Measurements from ENCODE around the gene COPS9. TPM values are rescaled to one million over a fixed set of nuclear protein-coding genes. Genes with fewer than 3 reads are reported as not detected.

The COPS9 gene
- polyA plus RNA-seq, 1 donor: 73.8 TPM

DNA sequence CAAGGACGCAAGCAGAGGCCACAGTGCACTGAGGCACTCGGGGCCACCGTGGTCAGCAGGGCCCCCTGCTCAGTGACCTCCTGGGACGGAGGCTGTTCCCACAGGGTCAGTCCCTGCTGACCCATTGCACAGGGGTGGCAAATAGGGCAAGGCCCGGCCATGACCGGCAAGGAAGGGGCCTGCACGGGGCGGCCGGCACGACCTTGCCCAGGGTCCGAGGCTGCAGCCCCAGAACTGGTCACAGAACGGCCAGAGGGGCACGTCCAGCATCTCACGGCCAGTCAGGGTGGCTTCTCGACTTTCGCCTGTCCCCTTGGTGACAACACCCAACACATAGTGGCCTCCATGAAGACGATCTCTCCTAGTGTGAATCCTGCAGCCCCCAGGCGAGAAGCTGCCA is 31.9 kb upstream of the COPS9 start:
- no peak for DNase-seq

DNA sequence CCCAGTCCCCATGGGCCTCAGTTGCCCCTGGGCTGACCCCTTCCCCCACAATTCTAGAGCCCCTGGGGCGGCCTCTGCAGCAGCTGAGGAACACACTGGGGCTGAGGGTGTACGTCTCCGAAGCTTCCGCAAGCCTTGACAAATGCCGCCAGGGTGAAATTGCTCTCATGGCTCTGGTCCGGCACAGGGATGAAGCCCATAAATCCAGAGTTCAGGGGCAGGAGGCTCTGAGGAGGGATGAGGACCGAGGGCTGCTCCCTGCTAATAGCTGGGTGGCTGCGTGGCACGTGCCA is 31.4 kb upstream of the COPS9 start:
- DNase-seq: no peak

DNA sequence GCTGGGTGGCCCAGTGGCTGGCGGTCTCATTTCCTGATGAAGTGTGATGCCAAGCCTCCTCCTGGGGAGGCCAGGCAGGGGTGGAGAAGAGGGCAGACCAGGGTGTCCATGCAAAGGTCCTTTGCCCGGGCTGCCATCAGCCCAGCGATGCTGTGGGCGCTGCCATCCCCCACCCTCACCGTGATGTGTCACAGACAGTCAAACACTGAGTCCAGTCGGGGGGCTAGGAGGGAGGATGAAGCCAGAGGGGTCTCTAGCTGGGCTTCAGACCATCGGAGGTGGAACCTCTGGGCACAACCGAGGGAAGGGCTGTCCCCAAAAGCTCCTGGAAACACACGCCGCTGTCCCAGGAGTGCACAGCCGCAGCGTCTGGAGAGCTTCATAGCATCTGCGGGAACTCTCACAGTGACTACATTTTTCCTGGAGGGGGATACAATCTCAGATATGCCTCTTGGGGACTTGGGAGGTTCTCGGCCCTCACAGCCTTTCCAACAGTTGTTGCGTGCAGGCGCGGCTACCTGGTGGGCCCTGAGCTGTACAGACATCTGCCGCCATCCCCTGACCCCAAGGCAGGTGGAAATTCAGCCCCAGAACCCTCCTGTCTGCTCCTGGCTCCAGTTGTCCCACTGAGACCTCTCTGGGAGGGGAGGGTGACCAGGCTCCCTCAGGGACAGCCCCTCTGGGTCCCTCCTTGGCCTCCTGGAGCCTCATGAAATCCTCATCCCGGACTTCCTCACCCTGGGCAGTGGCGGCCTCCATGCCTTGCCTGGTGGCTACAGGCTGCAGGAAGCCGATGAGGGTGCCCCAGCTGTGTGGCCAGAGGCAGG is 30.9 kb upstream of the COPS9 start:
- DNase-seq: no peak

DNA sequence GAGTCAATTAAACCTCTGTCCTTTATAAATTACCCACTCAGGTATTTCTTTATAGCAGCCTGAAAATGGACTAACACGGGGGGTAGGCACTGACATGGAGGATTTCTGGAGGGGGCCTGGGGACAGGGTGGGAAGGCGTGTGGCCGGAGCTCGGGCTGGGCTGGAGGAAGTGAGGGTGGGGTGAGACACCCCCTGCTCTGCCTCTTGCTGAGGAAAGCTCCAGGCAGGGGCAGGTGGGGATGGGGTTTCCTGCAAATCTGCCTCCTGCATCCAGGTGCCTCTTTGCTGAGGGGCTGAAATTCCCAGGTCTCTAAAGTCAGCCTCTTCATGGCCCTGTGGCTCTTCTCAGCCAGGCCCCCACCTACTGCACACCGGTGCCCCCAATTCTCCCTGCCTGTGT is 30.1 kb upstream of the COPS9 start:
- no peak for DNase-seq

DNA sequence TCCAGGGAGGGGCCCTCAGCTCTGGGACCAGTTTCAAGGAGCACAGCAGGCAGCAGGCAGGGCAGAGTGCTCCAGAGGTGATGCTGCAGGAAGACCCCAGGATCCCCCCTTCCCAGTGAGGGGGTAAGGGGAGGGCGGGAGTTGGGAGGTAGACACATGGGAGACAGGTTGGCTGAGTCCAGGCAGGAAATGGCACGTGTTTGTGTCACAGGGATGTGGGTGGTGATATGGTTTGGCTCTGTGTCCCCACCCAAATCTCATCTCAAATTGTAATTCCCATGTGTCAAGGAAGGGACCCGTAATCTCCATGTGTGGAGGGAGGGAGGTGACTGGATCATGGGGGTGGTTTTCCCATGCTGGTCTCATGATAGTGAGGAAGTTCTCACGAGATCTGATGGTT is 29.6 kb upstream of the COPS9 start:
- DNase-seq: no peak

DNA sequence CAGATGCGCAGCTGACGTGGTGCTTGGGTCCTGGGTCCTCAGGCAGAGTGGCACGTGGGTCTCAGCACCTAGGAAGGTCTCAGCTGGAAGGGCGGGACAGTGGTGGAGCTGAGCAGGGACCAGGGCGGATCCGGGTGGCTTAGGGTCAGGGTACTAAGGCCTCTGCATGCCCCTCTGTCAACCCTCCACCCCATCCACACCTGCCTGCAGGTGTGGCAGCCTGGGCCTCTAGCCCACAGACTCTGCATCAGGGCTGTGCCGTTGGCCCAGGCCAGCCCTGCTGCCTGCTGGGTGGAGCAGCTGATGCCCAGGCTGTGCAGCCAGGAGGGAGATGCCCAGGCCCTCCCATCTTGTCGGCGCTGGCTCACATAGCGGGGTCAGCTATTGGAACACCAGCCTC is 28.9 kb upstream of the COPS9 start:
- no peak for DNase-seq

GRCh38 chr2:240164586-240164985 is 28.5 kb upstream of the COPS9 start:
- DNase-seq: no peak

DNA sequence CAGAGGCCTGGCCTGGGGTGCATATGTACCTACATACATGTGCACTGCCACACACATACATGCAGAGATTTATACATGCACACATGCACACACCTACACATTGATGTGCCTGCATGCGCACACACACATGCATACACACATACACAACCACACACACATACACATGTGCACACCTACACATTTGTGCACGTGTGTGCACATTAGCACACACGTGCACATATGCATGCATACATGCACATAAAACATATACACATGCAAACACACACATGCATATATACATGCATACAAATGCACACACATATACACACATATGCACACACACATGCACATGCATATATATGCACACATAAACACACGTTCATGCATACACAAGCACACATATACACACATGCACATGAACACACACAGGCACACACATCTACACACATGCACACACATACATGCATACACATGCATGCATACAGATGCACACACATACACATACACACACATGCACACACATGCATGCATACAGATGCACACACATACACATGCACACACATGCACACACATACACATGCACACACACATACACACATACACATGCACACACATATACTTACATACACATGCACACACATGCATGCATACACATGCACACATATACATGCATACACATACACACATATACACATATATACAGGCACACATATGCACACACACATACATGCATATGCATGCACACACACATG is 27.9 kb upstream of the COPS9 start:
- no peak for DNase-seq

DNA sequence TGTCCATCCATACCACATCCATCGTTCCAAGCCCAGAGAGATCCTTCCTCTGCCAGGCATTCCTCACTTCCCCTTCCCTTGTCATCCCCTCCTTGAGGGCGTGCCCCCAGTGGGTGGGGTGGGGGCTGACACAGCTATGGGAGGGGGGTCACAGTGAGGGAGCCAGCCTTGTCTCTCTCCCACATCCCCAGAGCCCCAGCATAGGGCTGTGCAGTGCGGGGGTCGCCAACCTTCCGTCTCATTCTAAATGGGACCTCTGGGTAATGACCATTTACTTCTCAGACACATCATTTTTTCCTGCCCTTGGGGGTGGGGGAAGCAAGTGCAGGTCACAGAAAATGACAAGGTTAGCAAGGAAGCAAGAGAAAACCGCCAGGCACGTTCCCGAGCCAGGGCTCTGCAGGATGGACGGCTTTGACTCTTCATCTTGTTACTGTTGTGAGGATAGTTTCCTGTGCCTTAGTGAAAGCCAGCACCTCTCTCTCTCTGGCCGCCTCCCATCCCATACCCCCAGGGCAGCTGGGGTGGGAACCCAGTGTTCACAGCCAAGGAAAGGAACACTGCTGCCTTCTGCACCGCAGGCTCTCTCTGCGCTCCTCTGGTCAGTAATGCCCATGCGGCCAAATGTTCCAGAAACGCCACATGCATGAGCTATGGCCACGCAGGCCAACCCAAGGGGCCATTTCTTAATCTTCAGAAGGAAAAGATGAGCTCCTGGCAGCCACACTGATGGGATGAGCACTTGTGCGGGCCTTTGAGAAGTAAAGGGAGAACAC is 27.0 kb upstream of the COPS9 start:
- no peak for DNase-seq

GRCh38 chr2:240162531-240162930 is 26.4 kb upstream of the COPS9 start:
- no peak for DNase-seq

DNA sequence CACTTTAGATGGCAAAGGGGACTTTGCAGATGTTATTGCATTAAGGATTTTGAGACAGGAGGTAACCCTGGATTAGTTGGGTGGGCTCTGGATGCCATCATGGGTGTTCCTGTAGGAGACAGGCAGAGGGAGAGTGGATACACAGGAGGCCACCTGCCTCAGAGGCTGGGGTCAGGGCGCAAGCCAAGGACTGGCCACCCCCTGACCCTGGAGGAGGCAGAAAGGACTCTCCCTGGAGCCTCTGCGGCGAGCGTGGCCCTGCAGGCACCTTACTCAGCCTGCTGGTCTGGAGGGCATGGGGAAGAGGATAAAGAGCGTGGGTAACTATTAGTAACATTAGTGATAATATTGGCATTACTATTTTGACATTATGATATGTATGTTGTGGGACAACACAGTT is 25.9 kb upstream of the COPS9 start:
- DNase-seq: no peak

DNA sequence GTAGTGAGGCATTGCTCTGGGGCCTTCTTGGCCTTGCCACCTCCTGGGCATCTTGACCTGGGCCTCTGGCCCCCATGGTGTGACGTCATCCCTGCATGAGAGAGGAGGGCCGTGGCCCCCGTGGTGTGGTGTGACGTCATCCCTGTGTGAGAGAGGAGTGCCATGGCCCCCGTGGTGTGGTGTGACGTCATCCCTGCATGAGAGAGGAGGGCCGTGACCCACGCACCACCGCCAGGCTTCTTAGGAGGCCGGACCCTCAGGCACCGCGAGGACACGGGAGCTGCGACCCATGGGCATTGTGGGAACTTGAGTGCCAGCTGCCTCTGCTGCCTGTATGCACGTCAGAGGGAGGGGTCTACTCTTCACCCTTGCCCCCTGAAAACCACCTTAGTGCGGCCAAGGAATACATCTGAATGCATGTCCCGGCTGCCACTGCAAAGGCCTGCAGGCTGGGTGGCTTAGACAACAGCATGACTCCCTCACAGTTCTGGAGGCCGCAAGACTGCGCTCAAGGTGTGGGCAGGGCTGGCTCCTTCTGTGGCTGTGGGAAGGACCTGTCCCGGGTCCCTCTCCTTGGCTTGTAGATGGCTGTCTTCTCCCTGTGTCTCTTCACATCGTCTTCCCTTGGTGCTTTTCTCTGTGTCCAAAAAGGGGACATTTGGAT is 25.1 kb upstream of the COPS9 start:
- DNase-seq: no peak

- DNase-seq: no peak
Observed at GRCh38 chr2:240160291-240161086, 24.4 kb upstream of the COPS9 start.

GRCh38 chr2:240159251-240159839 is 23.2 kb upstream of the COPS9 start:
- no peak for DNase-seq

DNA sequence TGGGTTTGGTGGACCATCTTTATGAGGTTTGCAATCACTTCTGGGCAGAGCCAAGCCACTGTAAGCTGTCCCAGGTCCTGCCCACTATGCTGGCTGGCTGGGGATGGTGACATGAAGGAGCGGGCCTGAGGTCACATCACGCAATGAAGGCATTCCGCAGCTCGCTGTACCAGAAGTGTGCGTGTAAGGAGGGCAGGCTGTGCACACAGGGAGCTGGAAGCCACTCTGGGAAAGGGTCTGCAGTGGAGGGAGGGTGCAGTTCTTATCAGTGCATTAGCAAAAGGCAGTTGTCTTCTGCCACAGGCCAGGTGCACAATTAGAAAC is 21.0 kb upstream of the COPS9 start:
- no peak for DNase-seq

DNA sequence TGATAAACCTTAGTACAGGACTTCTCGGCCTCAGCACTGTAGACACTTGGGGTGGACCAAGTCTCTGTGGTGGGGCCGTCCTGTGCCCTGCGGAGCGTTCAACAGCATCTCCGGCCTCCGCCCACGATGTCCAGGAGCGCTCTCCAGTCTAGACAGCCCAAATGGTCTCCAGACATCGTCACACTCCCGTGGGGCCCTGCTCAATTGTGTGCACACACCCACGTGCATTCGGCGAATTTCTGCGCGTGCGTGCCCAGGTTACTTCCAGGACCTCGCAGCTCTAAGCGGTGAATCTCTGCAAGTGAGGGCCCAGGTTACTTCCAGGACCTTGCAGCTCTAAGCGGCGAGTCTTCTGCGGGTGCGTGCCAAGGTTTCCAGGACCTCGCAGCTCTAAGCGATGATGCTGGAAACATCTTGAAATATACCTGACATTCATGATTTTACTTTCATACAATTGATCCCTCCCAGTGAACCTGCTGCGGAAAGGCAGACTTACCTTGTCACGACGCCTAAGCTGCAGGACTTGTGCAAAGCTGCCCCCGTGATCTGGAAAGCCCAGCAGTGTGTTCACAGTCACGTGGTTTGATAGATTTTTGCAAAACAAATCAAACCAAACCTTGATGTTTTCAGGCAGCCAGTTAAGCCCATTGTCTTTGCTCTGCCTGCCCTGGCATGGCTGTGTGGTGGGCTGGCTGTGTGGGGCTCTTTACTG is 20.5 kb upstream of the COPS9 start:
- DNase-seq: no peak

DNA sequence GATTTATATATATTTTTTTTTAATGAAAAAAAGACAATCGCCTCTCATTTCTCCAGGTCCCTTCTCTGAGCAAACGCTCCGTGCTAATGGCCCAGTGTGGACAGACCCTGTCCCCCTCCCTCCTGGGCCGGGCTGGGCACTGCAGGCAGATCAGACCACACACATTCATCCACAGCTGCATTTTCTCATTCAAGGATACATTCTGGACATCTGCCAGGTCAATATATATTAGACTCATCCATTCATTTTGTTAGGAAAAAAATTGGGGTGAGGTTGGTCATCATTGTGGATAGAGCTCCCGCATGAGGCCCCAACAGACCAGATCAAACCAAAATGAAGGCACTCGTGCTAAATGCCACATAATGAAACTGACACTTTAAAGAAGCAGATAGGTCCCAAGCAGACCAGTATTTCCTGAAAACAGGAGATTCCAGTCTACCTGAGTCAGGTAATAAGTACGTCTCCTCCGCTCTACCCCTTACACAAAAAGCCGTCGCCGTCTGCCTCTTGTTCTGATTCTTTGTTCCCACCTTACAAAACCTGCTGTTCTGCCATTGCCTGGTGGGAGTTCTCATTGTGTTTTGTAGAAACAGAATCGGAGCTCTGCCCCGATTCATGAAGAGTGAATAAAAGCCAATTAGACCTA is 19.8 kb upstream of the COPS9 start:
- DNase-seq: no peak

GRCh38 chr2:240155048-240155744 is 19.1 kb upstream of the COPS9 start:
- no peak for DNase-seq

- DNase-seq: no peak
Observed at GRCh38 chr2:240154606-240155005, 18.5 kb upstream of the COPS9 start.

DNA sequence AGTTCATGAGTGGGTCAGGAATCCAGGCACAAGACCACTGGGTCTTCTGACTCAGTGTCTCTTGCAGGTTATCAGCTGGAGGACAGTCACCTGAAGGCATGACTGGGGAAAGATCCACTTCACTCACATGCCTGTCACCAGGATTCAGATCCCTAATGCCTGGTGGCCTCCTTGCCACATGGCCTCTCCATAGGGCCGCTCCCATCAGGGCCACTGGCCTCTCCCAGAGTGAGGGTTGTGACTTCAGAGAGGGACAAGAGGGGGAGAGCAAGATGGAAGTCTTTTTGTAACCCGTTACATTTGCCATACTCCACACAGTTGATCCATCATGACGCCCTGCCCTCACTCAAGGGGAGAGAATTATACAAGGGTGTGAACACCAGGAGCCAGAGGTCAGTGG is 17.3 kb upstream of the COPS9 start:
- no peak for DNase-seq
